ENCODE data around the gene SSNA1.
A peak's percentile ranks its signal among the peaks of the same experiment; 100 is the strongest.

The SSNA1 gene

DNA sequence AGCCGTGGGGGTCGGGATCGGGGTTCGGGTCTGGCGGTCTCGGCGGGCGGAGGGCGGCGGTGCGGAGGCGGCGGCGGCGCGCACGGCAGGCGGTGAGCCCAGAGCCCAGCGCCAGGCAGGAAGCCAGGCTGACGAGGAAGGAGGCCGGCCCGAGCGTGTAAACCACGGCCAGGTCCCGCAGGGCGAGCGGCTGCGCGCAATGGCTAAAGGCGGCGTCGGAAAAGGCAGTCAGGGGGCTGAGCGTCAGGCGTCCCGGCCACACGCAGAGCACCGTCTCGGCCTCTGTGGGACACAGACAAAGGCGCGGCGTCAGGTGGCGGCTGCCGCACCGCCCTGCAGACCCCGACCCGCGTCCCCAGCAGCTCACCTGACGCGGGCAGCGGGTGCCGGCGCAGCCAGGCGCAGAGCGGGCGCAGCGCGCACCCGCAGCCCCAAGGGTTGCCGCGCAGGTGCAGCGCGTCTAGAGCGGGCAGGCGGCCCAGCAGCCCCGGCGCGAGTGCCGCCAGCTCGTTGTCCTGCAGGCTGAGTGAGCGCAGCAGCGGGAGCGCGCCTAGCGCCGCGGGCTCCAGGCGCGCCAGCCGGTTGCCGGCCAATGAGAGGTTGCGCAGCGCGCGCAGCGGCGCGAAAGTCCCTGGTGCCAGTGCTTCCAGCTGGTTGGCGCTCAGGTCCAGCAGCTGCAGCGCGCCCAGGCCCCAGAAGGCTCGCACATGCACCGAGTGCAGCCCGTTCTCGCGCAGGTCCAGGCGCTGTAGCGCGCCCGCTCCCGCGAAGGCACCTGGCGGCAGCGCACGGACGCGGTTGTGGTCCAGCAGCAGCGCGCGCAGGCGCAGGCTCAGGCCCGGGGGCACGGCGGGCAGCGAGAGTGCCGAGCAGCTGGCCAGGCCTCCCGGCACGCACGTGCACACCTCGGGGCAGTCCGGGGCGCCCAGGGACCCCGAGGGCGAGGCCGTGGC lies 19.3 kb upstream of the SSNA1 start:
- DNase-seq, result peak; percentile 96

DNA sequence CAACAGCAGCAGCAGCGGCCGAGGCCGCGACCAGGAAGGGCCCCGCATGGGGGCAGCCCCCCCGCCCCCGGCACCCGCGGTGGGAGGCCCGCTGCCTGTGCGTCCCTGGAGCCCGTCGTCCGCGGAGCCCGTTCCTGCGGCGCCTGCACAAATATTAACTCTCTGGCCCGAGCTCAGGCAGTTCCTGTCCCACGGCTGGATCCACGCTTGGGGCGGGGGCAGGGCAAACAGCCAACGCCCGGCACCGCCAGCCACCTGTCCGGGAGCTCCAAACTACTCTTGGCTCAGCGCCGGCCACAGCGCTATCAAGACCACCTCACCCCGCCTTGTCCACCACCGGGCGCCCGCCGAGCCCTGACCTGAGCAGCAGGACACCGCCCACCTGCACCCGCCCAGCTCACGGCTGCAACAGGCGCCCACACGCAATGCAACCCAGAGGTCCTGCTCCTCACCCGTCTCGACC lies 18.5 kb upstream of the SSNA1 start, which contains the start of gene LRRC26:
Gene LRRC26 (minus strand): TSS at position 156 of the 463 bp plus-strand sequence. CDS start 108 bp downstream, at position 48.
- no peak for DNase-seq

DNA sequence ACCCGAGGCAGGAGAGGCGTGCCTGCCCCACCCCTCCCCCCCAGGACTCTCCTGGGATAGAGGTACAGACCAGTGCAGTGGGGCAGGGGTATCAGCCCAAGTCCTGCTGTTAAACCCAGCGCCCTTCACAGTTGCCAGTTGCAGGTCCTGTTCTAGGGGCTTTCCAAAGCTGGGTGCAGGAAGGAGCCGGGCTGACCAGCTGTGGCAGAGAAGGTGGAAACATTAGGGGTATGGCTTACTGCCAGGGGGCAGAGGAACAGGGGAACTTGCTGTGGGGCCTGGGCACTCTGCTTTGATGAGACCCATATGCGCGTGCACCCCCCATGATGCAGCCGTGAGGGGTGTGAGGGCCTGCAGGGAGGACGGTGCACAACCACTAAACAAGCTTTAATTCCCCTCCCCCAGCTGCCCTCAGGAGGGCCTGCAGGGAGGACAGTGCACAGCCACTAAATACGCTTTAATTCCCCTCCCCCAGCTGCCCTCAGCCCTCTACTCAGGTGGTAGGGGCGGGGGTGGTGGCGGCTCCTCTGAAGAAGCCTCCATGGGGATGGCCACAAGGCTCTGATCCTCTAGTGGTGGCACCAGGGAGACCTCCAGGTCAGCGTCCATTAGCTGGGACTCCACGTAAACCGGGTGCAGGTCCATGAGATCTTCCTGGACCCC lies 17.9 kb upstream of the SSNA1 start:
- DNase-seq, result no peak

DNA sequence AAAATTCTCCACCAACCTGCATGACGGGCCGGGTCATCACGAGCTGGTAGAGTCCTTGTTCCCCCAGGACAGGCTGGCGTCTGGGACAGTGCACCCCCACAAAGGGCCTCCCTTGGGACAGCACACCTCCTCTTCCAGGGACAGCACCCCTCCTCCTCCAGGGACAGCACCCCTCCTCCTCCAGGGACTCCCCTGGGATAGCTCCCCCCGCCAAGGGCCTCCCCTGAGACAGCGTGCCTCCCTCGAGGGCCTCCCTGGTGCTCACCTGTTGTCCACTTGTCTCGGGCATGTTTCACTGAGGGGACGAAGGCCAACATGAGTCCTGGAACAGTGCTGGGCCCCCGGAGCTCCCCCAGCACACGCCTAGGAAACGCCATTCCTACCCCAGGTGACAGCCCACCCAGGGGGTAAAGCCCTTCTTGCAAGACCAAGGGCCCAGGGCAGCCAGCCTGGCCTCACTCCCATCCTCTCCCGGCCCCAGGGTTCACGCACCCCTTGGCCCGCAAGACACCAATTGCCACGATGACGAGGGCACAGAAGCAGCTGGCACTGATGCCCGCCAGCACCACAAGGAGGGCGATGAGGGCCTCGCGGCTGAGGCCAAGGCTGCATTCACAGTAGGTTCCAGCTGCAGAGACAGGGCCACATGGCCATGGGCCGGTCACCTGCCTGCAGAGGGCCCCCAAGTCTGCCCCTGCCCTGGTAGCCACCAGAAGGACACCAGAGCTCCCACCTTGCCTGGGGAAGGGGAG lies 17.2 kb upstream of the SSNA1 start:
- DNase-seq, result no peak

DNA sequence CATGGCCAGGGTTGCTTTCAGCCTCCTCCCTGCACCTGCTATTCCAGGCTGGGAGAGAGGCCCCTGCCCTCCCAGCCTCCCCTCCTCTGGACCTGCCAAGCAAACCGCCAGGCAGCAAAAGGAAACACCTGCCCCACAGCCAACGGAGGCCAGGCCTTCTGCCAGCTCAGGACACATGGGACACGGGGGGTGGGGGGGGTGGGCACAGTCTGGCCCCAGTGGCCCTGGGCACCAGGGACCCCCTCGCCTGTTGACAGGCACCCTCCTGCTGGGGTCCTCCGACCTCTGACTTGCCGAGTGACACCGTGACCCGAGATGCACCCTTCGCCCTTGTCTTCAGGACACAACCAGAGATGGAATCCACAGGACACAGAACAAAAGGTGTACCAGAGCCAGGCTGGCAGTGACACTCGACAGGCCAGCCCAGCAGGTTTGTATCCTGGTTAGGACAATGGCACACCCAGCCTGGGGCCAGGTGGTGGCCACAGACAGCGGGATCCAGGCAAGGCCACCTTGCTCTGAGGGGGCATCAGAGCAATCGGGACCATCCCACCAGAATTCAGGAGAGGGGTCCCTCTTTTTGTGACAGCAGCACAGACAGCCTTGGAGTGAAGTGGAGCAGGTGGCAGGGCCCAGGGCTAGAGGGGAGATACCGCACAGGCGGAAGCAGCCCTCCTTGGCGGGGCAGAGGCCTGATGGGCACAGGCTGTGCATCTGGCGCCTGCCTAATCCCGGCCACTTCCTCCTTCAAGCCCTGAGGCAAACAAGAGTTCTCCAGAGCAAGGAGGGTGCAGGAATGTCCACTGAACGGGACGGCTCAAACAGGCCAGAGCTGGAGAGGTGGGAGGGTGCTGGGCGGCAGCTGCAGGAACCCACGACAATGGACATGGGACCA lies 15.3 kb upstream of the SSNA1 start:
- no peak for DNase-seq

DNA sequence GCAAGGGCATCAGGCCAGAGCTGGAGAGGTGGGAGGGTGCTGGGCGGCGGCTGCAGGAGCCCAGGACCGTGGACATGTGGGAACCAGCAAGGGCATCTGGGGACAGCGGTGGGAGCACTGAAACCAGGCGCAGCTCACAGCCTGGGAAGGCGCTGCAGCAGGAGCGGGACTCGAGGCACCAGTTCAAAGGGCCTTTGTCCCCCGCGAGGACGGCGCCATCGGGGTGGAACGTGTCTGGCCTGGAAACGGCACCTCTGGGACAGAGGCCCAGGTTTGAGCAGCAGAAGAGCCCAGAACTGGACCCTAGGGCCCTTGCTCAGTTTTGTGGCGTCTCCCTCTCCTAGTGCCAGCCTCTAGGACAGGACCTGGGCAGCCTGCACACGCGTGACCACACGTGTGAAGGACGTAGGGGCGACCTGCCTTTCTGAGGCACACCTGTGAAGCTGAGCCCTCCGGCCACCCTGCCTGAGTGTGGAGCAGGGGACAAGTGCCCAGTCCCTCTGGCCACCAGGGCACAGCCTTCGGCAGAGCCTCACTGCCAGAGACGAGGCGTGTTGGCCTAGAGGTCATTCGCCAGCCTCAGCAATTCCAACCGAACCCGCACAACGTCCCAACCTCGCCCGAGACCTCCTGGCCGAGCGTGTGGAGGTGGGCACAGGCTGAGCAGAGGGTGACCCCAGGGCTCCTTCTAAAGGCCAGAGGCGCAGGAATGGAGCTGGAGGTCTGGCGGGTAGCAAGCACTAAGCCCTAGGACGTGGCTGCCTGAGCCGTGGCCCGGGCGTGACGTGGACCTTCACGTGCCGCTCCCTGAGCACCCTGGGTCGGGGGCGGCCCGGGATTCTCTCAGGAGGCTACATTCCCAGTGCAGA lies 14.4 kb upstream of the SSNA1 start:
- no peak for DNase-seq

DNA sequence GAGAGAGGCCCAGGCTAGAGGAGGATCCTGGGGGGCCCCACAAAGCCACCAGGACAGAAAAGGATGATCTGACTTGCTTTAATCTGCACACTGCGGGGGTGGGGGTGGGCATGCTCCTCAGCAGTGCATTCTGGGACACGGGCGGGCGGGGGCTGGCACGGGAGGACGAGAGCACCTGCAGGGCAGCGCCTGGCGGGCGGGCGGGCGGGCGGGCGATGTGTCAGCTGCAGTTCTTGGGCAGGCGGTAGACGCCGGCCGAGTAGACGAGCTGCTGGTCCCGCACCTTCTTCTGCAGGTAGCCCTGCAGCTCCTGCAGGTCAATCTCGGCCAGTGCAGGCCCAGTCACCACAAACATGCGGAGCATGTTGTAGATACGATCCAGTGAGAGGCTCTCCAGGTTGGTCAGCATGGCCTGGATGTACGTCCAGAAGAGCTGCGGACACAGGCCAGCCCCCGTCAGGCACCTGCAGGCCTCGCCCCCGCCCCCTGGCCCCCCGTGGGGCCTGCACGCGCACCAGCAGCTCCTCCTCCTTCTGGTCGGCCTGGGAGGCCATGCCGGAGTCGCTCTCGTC lies 13.7 kb upstream of the SSNA1 start:
- peak; percentile 76 for DNase-seq

DNA sequence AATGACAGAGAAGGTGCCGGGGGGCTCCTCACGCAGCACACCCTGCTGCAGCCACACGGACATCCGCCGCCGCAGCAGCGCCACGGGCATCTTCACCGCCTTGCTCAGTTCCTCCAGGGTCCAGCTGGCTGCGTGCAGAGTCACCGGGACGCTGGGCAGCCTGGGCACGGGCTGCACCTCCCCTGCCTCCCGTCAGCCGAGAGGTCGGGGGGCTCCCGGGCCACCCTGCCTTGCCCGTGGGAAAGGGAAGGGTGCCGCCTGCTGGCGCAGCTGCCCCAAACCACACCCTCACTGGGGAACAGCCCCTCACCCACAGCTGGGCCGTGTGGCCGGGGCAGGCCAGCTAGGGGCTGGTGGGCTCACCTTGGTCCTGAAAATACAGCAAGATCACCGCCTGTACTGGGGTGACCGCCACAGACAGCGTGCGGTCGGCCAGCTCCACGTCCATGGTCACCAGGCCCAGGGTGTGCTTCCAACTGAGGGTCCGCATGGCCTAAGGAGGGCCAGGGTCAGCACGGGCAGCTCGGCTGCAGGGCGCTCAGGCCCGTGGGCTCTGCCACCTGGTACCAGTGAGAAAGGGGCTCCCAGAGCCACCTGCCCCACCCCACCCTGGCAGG lies 13.0 kb upstream of the SSNA1 start:
- DNase-seq, result no peak

DNA sequence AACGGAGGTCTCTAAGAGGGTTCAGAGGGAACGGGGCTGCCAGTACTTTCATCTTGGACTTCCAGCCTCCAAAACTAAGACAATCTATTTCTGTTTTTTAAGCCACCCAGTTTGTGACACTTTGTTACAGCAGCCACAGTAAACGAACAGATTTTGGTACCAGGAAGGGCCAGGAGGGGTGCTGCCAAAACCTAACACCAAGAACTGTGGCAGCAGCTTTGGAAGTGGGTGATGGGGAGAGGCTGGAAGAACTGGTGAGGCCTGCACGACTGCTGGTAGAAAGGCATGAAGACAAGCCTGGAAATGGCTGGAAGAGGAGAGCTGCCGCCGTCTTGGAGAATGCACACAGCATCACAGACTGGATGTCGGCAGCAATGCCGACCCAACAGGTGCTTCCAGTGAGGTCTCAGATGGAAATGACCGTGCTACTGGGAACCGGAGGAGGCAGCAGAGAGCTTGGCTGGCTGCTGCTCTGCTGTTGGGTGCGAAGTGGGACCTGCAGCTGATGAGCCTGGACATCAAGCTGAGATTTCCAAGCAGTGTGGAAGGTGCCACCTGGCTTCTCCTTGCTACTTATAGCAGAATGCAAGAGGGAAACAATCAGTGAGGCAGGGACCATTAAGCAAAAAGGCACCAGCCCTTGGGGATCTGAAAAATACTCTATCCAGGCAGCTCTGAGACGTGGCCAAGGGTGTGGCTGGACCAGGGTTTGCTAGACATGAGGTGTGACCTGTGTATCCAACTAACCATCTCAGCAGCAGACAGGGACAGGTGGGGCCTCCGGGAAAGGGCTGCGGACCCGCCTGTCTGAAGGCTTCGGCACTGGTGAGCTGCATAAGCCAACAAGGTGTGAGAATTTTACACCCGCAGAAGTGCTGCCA lies 11.9 kb upstream of the SSNA1 start:
- peak; percentile 75 for DNase-seq

DNA sequence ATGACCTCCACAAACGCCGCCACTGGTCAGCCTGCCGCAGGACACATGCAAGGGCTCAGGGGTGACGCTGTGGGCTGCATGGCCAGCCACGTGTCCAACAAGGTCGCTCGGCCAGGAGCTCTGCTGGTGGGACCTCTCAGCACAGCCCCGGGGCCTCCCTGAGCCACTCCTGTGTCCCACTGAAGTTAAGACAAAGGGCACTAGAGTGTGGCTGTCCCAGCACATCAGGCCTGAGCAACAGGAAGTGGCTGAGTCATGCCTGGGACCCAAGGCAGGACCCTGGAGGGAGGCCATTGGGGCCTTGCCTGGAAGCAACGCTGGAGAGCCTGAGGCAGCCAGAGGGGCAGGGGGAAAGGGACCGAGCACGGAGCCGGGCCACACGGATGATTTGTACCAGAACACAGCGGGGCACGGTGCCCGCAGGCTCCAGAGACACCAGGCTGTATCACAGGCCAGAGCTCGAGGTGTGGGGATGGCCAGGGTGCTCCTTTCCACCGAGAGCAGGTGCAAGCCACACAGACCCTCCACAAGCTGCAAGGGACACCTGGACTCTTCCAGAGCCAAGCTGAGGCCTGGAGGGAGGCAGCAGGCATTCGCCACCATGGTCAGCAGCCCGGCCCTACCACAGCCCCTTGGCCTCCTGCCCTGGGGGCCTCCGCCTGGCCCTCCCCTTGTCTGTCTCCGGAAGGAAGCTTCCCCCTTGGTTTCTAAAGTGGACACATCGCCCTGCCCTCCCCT lies 10.1 kb upstream of the SSNA1 start:
- DNase-seq, result no peak

DNA sequence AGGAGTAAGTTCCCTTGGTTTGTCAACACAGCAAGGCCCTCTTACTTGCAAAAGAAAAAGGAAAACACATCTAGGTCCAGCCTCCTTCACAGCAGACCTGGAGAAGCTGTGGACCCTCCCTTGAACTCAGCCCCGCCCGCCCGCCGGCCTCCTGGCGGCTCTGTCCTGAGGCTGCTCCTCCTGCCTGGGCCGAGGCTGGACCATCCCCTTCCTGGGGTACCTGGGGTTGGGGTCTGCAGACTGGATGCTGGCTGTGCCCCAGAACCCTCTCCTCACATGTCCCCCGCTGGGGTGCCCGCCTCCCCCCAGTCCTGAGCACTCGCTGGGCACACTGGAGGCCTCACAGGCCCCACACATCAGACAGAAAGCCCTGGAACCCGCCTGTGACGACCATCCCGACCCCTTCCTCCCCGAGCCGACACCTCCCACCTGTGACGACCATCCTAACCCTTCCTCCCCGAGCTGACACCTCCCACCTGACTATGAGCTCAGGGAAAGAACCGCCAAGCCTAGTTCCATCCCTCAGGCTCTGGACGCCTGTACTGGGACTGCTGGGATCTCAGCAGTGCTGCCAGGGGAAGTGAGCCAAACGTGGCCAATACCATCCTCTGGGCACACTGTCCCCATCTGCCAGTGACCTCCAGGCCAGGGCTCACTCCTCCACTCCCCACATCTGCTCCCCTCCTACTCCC lies 9.4 kb upstream of the SSNA1 start:
- DNase-seq, result no peak

DNA sequence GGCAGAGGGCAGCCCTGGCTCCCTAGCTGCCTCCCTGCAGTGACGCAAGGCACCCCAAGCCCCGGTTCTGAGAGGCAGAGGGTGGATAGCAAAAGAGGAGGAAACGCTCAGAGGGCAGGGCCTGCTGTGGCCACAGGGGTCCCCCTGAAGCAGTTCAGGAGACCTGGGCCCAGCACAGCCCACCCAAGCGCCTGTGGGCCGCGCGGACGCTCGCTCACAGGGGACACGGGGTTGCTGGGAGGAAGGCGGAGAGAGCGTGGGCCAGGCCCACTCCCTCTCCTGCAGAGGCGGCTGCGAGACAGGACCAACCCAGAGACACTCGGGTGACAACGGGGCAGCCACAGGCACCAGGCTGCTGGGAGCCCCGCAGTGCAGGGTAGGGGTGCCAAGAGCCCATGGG lies 8.7 kb upstream of the SSNA1 start:
- no peak for DNase-seq

DNA sequence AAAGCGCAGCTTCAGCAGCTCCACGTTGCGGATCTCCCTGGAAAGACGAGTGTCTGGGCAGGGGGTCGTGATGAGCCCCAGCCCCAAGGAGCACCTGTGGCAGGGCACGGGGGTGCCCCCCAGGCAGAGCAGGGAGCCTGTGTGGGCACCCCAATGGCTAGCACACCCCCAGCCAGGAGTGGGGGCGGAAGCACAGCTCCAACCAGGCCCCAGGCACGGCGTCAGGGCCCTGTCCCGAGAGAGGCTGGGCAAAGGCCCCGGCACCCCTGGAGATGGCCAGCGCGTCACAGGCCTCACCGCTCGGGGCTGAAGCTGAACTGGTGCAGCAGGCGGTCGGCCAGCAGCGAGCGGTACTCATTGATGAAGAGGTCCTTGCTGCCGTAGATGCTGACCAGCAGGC lies 8.0 kb upstream of the SSNA1 start:
- no peak for DNase-seq

DNA sequence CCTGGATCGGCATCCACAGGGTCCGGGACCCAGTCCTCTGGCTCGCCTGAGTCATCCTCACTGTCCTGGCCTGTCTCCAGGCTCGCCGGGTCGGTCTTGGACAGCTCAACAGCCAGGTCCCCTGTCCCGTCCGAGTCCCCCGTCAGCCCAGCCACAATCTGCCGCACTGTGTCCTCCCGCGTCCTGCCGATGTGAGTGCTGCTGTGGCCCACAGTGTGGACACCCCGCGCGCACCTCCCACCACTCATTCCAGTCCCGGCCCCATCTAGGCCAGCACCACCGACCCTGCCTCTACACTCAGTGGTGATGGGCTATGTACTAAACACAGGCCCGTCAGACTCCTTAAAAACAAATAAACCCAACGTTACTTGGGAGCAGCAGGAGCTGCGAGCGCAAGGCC lies 6.8 kb upstream of the SSNA1 start:
- DNase-seq, result no peak

DNA sequence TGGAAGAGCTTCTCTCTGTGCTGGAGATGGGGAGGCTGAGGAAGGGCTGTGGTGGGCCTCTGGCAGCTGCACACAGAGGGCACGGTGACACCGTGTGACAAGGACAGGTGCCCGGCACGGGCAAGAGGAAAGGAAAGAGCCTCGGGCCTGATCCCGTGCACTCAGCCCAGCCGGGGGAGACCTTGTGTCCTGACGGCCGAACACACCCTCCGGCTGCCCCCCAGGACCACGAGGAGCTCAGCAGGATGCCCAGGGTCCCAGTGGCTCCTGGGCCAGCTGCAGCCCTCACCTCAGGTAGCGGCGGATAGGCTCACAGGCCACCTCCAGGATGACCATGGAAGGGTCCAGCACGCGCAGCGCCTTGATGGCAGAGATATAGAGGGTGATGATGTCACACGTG lies 5.6 kb upstream of the SSNA1 start:
- no peak for DNase-seq

DNA sequence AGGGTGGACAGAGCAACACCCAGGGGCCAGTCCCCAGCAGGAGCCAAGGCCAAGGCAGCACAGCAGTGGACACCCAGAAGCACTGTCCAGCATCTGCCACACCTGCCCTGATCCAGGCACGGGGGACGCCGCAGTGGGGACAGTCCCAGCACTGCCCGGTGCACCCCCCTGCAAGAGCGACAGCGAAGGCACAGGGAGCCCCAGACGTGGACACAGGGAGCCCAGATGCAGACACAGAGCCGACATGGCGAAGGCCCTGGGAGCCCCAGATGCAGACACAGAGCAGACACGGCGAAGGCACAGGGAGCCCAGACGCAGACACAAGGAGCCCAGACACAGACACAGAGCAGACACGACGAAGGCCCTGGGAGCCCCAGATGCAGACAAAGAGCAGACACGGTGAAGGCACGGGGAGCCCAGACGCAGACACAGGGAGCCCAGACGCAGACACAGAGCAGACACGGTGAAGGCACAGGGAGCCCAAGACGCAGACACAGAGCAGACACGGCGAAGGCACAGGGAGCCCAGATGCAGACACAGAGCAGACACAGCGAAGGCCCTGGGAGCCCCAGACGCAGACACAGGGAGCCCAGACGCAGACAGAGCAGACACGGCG lies 4.4 kb upstream of the SSNA1 start:
- no peak for DNase-seq

DNA sequence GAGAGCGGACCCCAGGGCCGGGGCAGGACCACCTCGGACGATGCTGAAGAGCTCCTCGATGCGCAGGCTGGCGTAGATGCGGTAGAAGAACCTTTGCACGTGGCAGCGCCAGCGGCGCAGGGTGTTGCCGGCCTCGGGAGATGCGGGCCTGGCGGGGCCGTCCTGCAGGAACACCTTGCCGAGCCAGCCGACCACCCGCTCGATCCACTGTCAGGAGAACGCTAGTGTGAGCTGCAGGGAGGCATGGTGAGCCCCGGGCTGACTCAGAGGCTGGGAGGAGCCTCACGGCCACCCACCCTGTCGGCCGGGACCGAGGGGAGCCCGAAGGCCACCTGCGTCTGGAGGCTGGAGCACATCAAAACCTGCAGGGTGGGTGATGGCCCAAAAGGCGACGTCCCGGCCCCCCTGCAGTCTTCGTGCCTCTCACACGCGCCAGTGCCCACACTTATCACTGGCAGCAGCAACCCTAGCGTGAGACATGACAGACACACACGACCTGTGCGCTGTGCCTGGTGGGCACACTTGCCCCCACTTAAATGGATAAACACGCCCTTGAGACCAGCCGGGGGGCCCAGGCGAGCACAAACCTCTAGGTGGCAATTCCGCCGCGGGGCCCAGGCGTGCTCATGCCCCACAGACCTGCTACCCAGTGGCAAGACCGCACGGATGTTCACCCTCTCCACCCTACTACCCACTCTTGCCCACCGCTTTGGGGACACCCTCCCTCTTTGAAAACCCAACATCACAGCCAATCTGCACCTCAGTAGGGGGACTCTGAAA lies 3.4 kb upstream of the SSNA1 start:
- no peak for DNase-seq

Data from NCI-H69 (cell line).